C4-2B (cell line): ENCODE data around the gene PIK3CD.

Experiments used
- H3K27ac ChIP-seq: fragments of 450-650 bp; 2 replicates; pipeline ENCODE4 v1.5.1; 2017
- CTCF ChIP-seq: fragments of 450-650 bp; conservative IDR thresholded peaks from 2 replicates; pipeline ENCODE4 v1.5.1; 2017; ENCODE audit warnings: mild to moderate bottlenecking
- ZFX ChIP-seq: fragments of 450-650 bp; IDR thresholded peaks from 2 replicates; pipeline ENCODE4 v1.6.1; 2017

The PIK3CD gene

GRCh38 chr1:9655836-9656235 lies 4.3 kb downstream of the PIK3CD start:
- H3K27ac ChIP-seq, result no peak overlapping the region
- TF ChIP-seq CTCF, result no peak

- no peak for TF ChIP-seq CTCF
- no peak for TF ChIP-seq ZFX
Measured at GRCh38 chr1:9657521-9658032, 6.0 kb downstream of the PIK3CD start.

GRCh38 chr1:9658199-9658598 lies 6.7 kb downstream of the PIK3CD start:
- H3K27ac ChIP-seq, result no peak overlapping the region
- TF ChIP-seq CTCF, result no peak

More at GRCh38 chr1:9657521-9658032, 6.0 kb downstream of the PIK3CD start:
- no peak overlapping the region for H3K27ac ChIP-seq

GRCh38 chr1:9659328-9659727 lies 7.8 kb downstream of the PIK3CD start:
- TF ChIP-seq ZFX (no peak), CTCF (no peak)
- no peak overlapping the region for H3K27ac ChIP-seq

- TF ChIP-seq CTCF (no peak), ZFX (no peak)
- H3K27ac ChIP-seq, result no peak overlapping the region
Measured at GRCh38 chr1:9663257-9663656, 11.7 kb downstream of the PIK3CD start.

GRCh38 chr1:9665193-9665592 lies 13.7 kb downstream of the PIK3CD start:
- no peak overlapping the region for H3K27ac ChIP-seq
- TF ChIP-seq CTCF (no peak), ZFX (no peak)

- TF ChIP-seq CTCF, result no peak
- no peak for TF ChIP-seq ZFX
Measured at GRCh38 chr1:9668080-9668479, 16.5 kb downstream of the PIK3CD start.

More at GRCh38 chr1:9668080-9668479, 16.5 kb downstream of the PIK3CD start:
- no peak overlapping the region for H3K27ac ChIP-seq
